Brain microvascular endothelial cell (primary cell): ENCODE measurements around the gene SULT1C4.

Source experiments
- DNase-seq: peaks from one replicate; pipeline ENCODE4 v3.0.0-alpha.2; 2020
- H3K27ac ChIP-seq: fragments of 250-450 bp; sonication (Bioruptor Pico); 2 replicates; pipeline ENCODE4 v1.5.1; 2020; ENCODE audit warnings: mild to moderate bottlenecking, moderate library complexity
- H3K27me3 ChIP-seq: fragments of 250-450 bp; sonication (Bioruptor Pico); replicated peaks from 2 replicates; pipeline ENCODE4 v1.5.1; 2020; ENCODE audit warnings: mild to moderate bottlenecking
- H3K36me3 ChIP-seq: fragments of 250-450 bp; sonication (Bioruptor Pico); replicated peaks from 2 replicates; pipeline ENCODE4 v1.5.1; 2020; ENCODE audit warnings: mild to moderate bottlenecking
- H3K4me3 ChIP-seq: 2 replicates; pipeline ENCODE4 v1.5.1; 2011; ENCODE audit warnings: low read depth, mild to moderate bottlenecking, control low read depth, low read length, moderate library complexity
- CTCF ChIP-seq: IDR thresholded peaks from 2 replicates; pipeline ENCODE4 v1.5.1; 2011; ENCODE audit warnings: low read depth, mild to moderate bottlenecking, moderate library complexity, low read length, control low read depth, inconsistent platforms; ENCODE audit errors: missing control alignments
- in situ Hi-C: cut with HindIII; loops from 2 replicates; pipeline ENCODE4 v1.10.0; 2017; ENCODE audit warnings: low sequenced_read_pairs, low pct_ligation_motif_present

SULT1C4 gene

GRCh38 chr2:108377815-108378630, at the start of gene SULT1C4:
TSS of gene SULT1C4 (plus strand) at chr2:108377954. CDS start at chr2:108378338, 384 bp downstream.
- Histone ChIP-seq H3K4me3 (peak within 1 kb of the TSS; percentile 6), H3K27ac (peak within 1 kb of the TSS; percentile 21), H3K36me3 (no peaks in the 10 kb centered on the region), H3K27me3 (no peaks in the 10 kb centered on the region)
- TF ChIP-seq CTCF: no peak
- in situ Hi-C loops: no loop called here
- peak; percentile 19 for DNase-seq

GRCh38 chr2:108329771-108330170, 48.0 kb upstream of the SULT1C4 start:
- no peak overlapping the region for H3K27ac ChIP-seq
- no peaks in the 10 kb centered on the region for H3K27me3 ChIP-seq
- TF ChIP-seq CTCF: no peak
- in situ Hi-C loops: no loop called here
- H3K4me3 ChIP-seq: no peak overlapping the region
- no peak for DNase-seq
- no peaks in the 10 kb centered on the region for H3K36me3 ChIP-seq

DNA sequence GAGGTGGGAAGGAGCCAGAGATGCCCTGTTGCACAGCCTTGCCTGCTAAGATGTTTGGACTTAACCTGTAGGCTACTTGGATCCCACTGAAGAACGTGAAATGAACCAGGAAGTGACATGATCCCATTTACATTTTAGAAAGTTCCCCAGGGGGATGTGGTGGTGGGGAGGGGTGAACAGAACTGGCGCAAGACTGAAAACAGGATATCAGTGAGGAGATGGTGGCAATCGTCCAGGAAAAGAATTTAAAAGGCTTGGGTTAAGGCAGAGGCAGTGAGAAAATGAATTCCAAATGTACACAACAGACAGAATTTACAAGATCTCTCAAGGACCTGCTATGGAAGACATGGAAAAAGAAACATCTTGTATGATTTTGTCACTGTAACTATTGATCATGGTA, 46.8 kb upstream of the SULT1C4 start:
- Histone ChIP-seq H3K4me3 (no peak overlapping the region), H3K27ac (no peak overlapping the region), H3K27me3 (no peaks in the 10 kb centered on the region), H3K36me3 (no peaks in the 10 kb centered on the region)
- in situ Hi-C loops: no loop called here
- no peak for DNase-seq
- TF ChIP-seq CTCF: no peak

- DNase-seq: no peak
- H3K27me3 ChIP-seq: no peaks in the 10 kb centered on the region
- no peaks in the 10 kb centered on the region for H3K36me3 ChIP-seq
- TF ChIP-seq CTCF: no peak
- in situ Hi-C loops: no loop called here
- no peak overlapping the region for H3K4me3 ChIP-seq
- H3K27ac ChIP-seq: no peak overlapping the region
These were observed 31.8 kb upstream of the SULT1C4 start for GRCh38 chr2:108345951-108346350.

- no peak for DNase-seq
- no peak for TF ChIP-seq CTCF
- in situ Hi-C loops: no loop called here
- Histone ChIP-seq H3K36me3 (no peaks in the 10 kb centered on the region), H3K27me3 (no peaks in the 10 kb centered on the region), H3K4me3 (no peak overlapping the region), H3K27ac (no peak overlapping the region)
These were observed 30.9 kb upstream of the SULT1C4 start for GRCh38 chr2:108346827-108347226.

GRCh38 chr2:108347786-108348185, 30.0 kb upstream of the SULT1C4 start:
- no peak for DNase-seq
- no peak for TF ChIP-seq CTCF
- H3K27ac ChIP-seq: no peak overlapping the region
- H3K27me3 ChIP-seq: no peaks in the 10 kb centered on the region
- in situ Hi-C loops: no loop called here
- no peaks in the 10 kb centered on the region for H3K36me3 ChIP-seq
- H3K4me3 ChIP-seq: no peak overlapping the region
